Vagina (tissue), 2 donors: ENCODE results near the gene URI1.

Experiments used
- POLR2A ChIP-seq, 2 donors: fragments of 450-650 bp; IDR thresholded peaks; one replicate each; pipeline ENCODE4 v1.6.1; 2017; ENCODE audit warnings: antibody characterized with exemption in 2 of 2, mild to moderate bottlenecking in 2 of 2, moderate library complexity in 2 of 2
- POLR2AphosphoS5 ChIP-seq, 2 donors: sonication (generic); formaldehyde crosslinking; IDR thresholded peaks; one replicate each; pipeline ENCODE4 v1.9.0; 2017; ENCODE audit warnings: antibody characterized with exemption in 2 of 2, mild to moderate bottlenecking in 2 of 2, low read depth in 1 of 2; ENCODE audit not compliant: insufficient read depth in 1 of 2
- TF ChIP-seq, protein P1 (sequence below), 3 experiments: fragments of 450-650 bp in 2 of 3; fragments of 200-600 bp in 1 of 3; sonication (generic) in 1 of 3; IDR thresholded peaks; one replicate each; pipeline ENCODE4 v1.5.1; 2017 to 2019; ENCODE audit warnings: antibody characterized with exemption in 3 of 3, mild to moderate bottlenecking in 2 of 3, moderate library complexity in 2 of 3

DNA sequence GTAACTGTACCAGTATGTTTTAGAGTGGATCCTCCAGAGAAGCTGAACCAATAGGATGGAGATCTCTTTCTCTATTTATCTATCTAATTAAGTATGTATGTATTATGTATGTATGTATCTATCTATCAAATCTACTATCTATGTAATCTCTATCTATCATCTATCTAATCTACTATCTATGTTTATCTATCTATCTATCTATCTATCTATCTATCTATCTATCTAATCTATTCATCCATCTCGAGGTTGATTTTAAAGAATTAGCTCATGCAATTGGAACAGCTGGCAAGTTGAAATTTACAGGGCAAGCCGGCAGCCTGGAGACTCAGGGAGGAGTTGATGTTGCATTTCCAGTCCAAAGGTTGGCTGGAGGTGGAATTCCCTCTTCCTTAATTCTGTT lies 112.2 kb downstream of the URI1 start:
- TF ChIP-seq, protein P1, sequence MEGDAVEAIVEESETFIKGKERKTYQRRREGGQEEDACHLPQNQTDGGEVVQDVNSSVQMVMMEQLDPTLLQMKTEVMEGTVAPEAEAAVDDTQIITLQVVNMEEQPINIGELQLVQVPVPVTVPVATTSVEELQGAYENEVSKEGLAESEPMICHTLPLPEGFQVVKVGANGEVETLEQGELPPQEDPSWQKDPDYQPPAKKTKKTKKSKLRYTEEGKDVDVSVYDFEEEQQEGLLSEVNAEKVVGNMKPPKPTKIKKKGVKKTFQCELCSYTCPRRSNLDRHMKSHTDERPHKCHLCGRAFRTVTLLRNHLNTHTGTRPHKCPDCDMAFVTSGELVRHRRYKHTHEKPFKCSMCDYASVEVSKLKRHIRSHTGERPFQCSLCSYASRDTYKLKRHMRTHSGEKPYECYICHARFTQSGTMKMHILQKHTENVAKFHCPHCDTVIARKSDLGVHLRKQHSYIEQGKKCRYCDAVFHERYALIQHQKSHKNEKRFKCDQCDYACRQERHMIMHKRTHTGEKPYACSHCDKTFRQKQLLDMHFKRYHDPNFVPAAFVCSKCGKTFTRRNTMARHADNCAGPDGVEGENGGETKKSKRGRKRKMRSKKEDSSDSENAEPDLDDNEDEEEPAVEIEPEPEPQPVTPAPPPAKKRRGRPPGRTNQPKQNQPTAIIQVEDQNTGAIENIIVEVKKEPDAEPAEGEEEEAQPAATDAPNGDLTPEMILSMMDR (IDR thresholded peaks at IDR 0.05), result no peak
- no peak for TF ChIP-seq POLR2A (IDR thresholded peaks at IDR 0.05)
- TF ChIP-seq POLR2AphosphoS5 (IDR thresholded peaks at IDR 0.05; ENCODE audit: insufficient read depth in 1 of 2, low read depth in 1 of 2), result no peak
